Measurements from ENCODE around the gene ASMTL.
"Not testable (repeated sequence)": the region's sequence is repeated elsewhere in the genome, so short reads cannot be mapped to it uniquely, and the experiment has no call there.

ASMTL gene

GRCh38 chrX:1452516-1453394 is at the start of gene ASMTL:
TSS of gene ASMTL (minus strand) at chrX:1452909. CDS start at chrX:1452840, 69 bp downstream.
- peak; percentile 98 for DNase-seq

- DNase-seq, result no peak
Observed at GRCh38 chrX:1502241-1502640, 49.5 kb upstream of the ASMTL start.

GRCh38 chrX:1500701-1501624 is 48.3 kb upstream of the ASMTL start:
- no peak for DNase-seq

GRCh38 chrX:1496076-1496475 is 43.4 kb upstream of the ASMTL start:
- DNase-seq, result no peak

GRCh38 chrX:1493877-1494510 is 41.3 kb upstream of the ASMTL start:
- DNase-seq, result no peak

GRCh38 chrX:1493412-1493811 is 40.7 kb upstream of the ASMTL start:
- no peak for DNase-seq

GRCh38 chrX:1492421-1493012 is 39.8 kb upstream of the ASMTL start:
- no peak for DNase-seq

- peak; percentile 17 for DNase-seq
Observed at GRCh38 chrX:1491851-1492349, 39.2 kb upstream of the ASMTL start.

GRCh38 chrX:1491248-1491647 is 38.5 kb upstream of the ASMTL start:
- not testable (repeated sequence) for DNase-seq

GRCh38 chrX:1490723-1491122 is 38.0 kb upstream of the ASMTL start:
- DNase-seq, result not testable (repeated sequence)

- DNase-seq, result not testable (repeated sequence)
Observed at GRCh38 chrX:1489354-1489753, 36.6 kb upstream of the ASMTL start.

GRCh38 chrX:1488745-1489144 is 36.0 kb upstream of the ASMTL start:
- no peak for DNase-seq

GRCh38 chrX:1488141-1488540 is 35.4 kb upstream of the ASMTL start:
- DNase-seq, result no peak

GRCh38 chrX:1487401-1487800 is 34.7 kb upstream of the ASMTL start:
- no peak for DNase-seq

GRCh38 chrX:1486749-1487361 is 34.1 kb upstream of the ASMTL start:
- DNase-seq, result no peak

GRCh38 chrX:1486177-1486576 is 33.5 kb upstream of the ASMTL start:
- DNase-seq, result no peak

- no peak for DNase-seq
Observed at GRCh38 chrX:1485033-1485432, 32.3 kb upstream of the ASMTL start.

GRCh38 chrX:1484638-1485019 is 31.9 kb upstream of the ASMTL start:
- DNase-seq, result no peak

- no peak for DNase-seq
Observed at GRCh38 chrX:1483843-1484637, 31.3 kb upstream of the ASMTL start.

GRCh38 chrX:1482530-1482928 is 29.8 kb upstream of the ASMTL start:
- DNase-seq, result not testable (repeated sequence)
